SW480 (cell line): Measurements from ENCODE around the gene WBP2.
"Not testable (repeated sequence)": the region's sequence is repeated elsewhere in the genome, so short reads cannot be mapped to it uniquely, and the experiment has no call there.

Experiments used
- DNase-seq: peaks from one replicate; pipeline ENCODE4 v3.0.0-alpha.2; 2016; ENCODE audit warnings: low spot score

The WBP2 gene

GRCh38 chr17:75813081-75814020 is 41.8 kb downstream of the WBP2 start:
- DNase-seq = no peak

GRCh38 chr17:75812096-75813013 is 42.8 kb downstream of the WBP2 start:
- DNase-seq = no peak

GRCh38 chr17:75811174-75811573 is 44.0 kb downstream of the WBP2 start:
- DNase-seq = no peak

- DNase-seq = not testable (repeated sequence)
These were observed 44.4 kb downstream of the WBP2 start for GRCh38 chr17:75810756-75811155.

- no peak for DNase-seq
These were observed 44.9 kb downstream of the WBP2 start for GRCh38 chr17:75810216-75810615.

- DNase-seq = no peak
These were observed 45.5 kb downstream of the WBP2 start for GRCh38 chr17:75809631-75810111.

GRCh38 chr17:75808905-75809621 is 46.1 kb downstream of the WBP2 start:
- DNase-seq = no peak

- no peak for DNase-seq
These were observed 46.6 kb downstream of the WBP2 start for GRCh38 chr17:75808549-75808904.

- no peak for DNase-seq
These were observed 47.3 kb downstream of the WBP2 start for GRCh38 chr17:75807861-75808260.

GRCh38 chr17:75806822-75807500 is 48.2 kb downstream of the WBP2 start:
- no peak for DNase-seq

GRCh38 chr17:75803883-75804282 is 51.3 kb downstream of the WBP2 start:
- DNase-seq = no peak

- DNase-seq = no peak
These were observed 55.7 kb downstream of the WBP2 start for GRCh38 chr17:75799402-75799801.

GRCh38 chr17:75795820-75796607 is 59.1 kb downstream of the WBP2 start:
- DNase-seq = no peak
